ENCODE data around the gene P2RX3.

The P2RX3 gene

GRCh38 chr11:57325735-57326048 is 12.5 kb upstream of the P2RX3 start:
- ChIA-PET POLR2A (interaction anchor here (0.6 to 6.5 kb wide), 8 partner anchors 9 to 76 kb away, joined by 3 to 95 read pairs (median 8); partner anchors contain the start of genes P2RX3 and SSRP1), CTCF (interaction anchor here (0.7 to 1.6 kb wide), 6 partner anchors 16 to 237 kb away, joined by 3 to 6 read pairs (median 3); no protein-coding TSS in a partner anchor)
- Histone ChIP-seq H3K9me3 (ENCODE audit: control insufficient read depth, insufficient read depth, low read depth, low read length) (no peaks in the 10 kb centered on the region), H3K4me1 (ENCODE audit: control insufficient read depth, insufficient read depth, low read length) (peaks cover 7% of the 10 kb centered on the region), H3K36me3 (ENCODE audit: control insufficient read depth in 2 of 2, insufficient read depth in 1 of 2, low read length in 2 of 2) (peaks cover 6 to 55% of the 10 kb centered on the region in 2 experiments; a peak in 2 of 3 replicates), H3K4me3 (ENCODE audit: low read depth, low read length) (peak overlapping the region; percentile 68; the same call in 1 of the 2 replicates), H3K27ac (ENCODE audit: extremely low read depth, low read depth, low read length) (peak overlapping the region; percentile 70)
- TF ChIP-seq ZNF623 (tag by site-specific recombination; IDR thresholded peaks at IDR 0.05) = no peak
- TF ChIP-seq ZNF768 (tag by site-specific recombination; IDR thresholded peaks at IDR 0.05) = no peak
- no peak for TF ChIP-seq ZNF391 (tag by site-specific recombination; IDR thresholded peaks at IDR 0.05; ENCODE audit: borderline replicate concordance, low read depth)
- no peak for TF ChIP-seq ZNF645 (tag by site-specific recombination; IDR thresholded peaks at IDR 0.05)
- TF ChIP-seq ZNF2 (tag by site-specific recombination; IDR thresholded peaks at IDR 0.05) = 0 out of 2 replicates have a peak, but pooled peaks have one; percentile 4
- TF ChIP-seq ZNF658 (tag by site-specific recombination; IDR thresholded peaks at IDR 0.05) = no peak
- TF ChIP-seq KLF10 (tag by site-specific recombination; IDR thresholded peaks at IDR 0.05) = no peak
- peak; percentile 6; the same call in 1 of the 2 replicates for TF ChIP-seq ZNF341 (tag by site-specific recombination; IDR thresholded peaks at IDR 0.05; ENCODE audit: low read depth)
- no peak for TF ChIP-seq KLF9 (tag by site-specific recombination; IDR thresholded peaks at IDR 0.05; ENCODE audit: low read depth)
- TF ChIP-seq ZNF274 (IDR thresholded peaks at IDR 0.05; ENCODE audit: low read length) = no peak
- no peak for TF ChIP-seq ZNF274 (tag by site-specific recombination; IDR thresholded peaks at IDR 0.05; ENCODE audit: borderline replicate concordance)
- no peak for TF ChIP-seq ZNF37A (tag by site-specific recombination; IDR thresholded peaks at IDR 0.05)
- no peak for TF ChIP-seq HOXD13 (CRISPR knock-in tag; IDR thresholded peaks at IDR 0.05; ENCODE audit: borderline replicate concordance)
- 0 out of 2 replicates have a peak, but pooled peaks have one; percentile 50 for TF ChIP-seq IKZF3 (tag by site-specific recombination; IDR thresholded peaks at IDR 0.05)
- TF ChIP-seq ZNF664 (tag by site-specific recombination; IDR thresholded peaks at IDR 0.05) = no peak
- no peak for TF ChIP-seq ZNF23 (tag by site-specific recombination; IDR thresholded peaks at IDR 0.05; ENCODE audit: borderline replicate concordance)
- TF ChIP-seq PRDM1 (tag by site-specific recombination; IDR thresholded peaks at IDR 0.05) = peak; percentile 24; the same call in 1 of the 2 replicates
- no peak for TF ChIP-seq ZNF280D (tag by site-specific recombination; IDR thresholded peaks at IDR 0.05)
- TF ChIP-seq SP2 (tag by site-specific recombination; IDR thresholded peaks at IDR 0.05) = peak; percentile 33; the same call in 1 of the 2 replicates
- no peak for TF ChIP-seq ZIC2 (tag by site-specific recombination; IDR thresholded peaks at IDR 0.05)
- no peak for TF ChIP-seq REPIN1 (tag by site-specific recombination; IDR thresholded peaks at IDR 0.05; ENCODE audit: low read depth)
- TF ChIP-seq OVOL3 (tag by site-specific recombination; IDR thresholded peaks at IDR 0.05) = no peak
- TF ChIP-seq ZNF837 (tag by site-specific recombination; IDR thresholded peaks at IDR 0.05) = no peak
- TF ChIP-seq ZSCAN30 (tag by site-specific recombination; IDR thresholded peaks at IDR 0.05) = no peak
- TF ChIP-seq ZNF501 (tag by site-specific recombination; IDR thresholded peaks at IDR 0.05) = no peak
- TF ChIP-seq ZNF518A (tag by site-specific recombination; conservative IDR thresholded peaks at IDR 0.05; ENCODE audit: low read depth) = no peak
- no peak for TF ChIP-seq ZEB2 (tag by site-specific recombination; IDR thresholded peaks at IDR 0.05)
